Erythroblast (primary cell): ENCODE data around the gene AAGAB.

Experiments
- GATA1 ChIP-seq: IDR thresholded peaks from 2 replicates; pipeline ENCODE4 v1.6.1; 2011; ENCODE audit warnings: low read depth, mild to moderate bottlenecking, control low read depth, low read length, moderate library complexity
- POLR2A ChIP-seq: IDR thresholded peaks from 2 replicates; pipeline ENCODE4 v1.6.1; 2011; ENCODE audit warnings: mild to moderate bottlenecking, low read length

GRCh38 chr15:67168694-67169093 is 85.8 kb downstream of the AAGAB start:
- TF ChIP-seq POLR2A = no peak
- no peak for TF ChIP-seq GATA1
